WTC11 (cell line): ENCODE data around the gene MADCAM1. TPM values are rescaled to one million over a fixed set of nuclear protein-coding genes. Genes with fewer than 3 reads are reported as not detected.

Source experiments
- AFF4 ChIP-seq: sonication (generic); formaldehyde crosslinking; IDR thresholded peaks from 2 replicates; pipeline ENCODE4 v1.8.1; 2023; ENCODE audit warnings: mild to moderate bottlenecking, missing genetic modification reagents, borderline replicate concordance
- ATF1 ChIP-seq: sonication (generic); formaldehyde crosslinking; IDR thresholded peaks from 2 replicates; pipeline ENCODE4 v1.8.1; 2023; ENCODE audit warnings: mild to moderate bottlenecking, moderate library complexity, missing genetic modification reagents
- ATF2 ChIP-seq: sonication (generic); formaldehyde crosslinking; IDR thresholded peaks from 2 replicates; pipeline ENCODE4 v1.8.1; 2022; ENCODE audit warnings: low read depth, missing genetic modification reagents, borderline replicate concordance
- CBFB ChIP-seq: sonication (generic); formaldehyde crosslinking; IDR thresholded peaks from 2 replicates; pipeline ENCODE4 v1.8.1; 2022; ENCODE audit warnings: mild to moderate bottlenecking, low read depth, missing genetic modification reagents
- CDX4 ChIP-seq: fragments of 250-450 bp; sonication (Bioruptor Pico); IDR thresholded peaks from 2 replicates; pipeline ENCODE4 v1.9.0; 2021; ENCODE audit warnings: moderate library complexity, mild to moderate bottlenecking, inconsistent platforms, borderline replicate concordance
- CREB1 ChIP-seq: sonication (generic); formaldehyde crosslinking; IDR thresholded peaks from 2 replicates; pipeline ENCODE4 v1.8.0; 2023; ENCODE audit warnings: mild to moderate bottlenecking, missing genetic modification reagents
- ELF4 ChIP-seq: sonication (generic); formaldehyde crosslinking; IDR thresholded peaks from 2 replicates; pipeline ENCODE4 v1.8.1; 2022; ENCODE audit warnings: low read depth, mild to moderate bottlenecking, moderate library complexity, missing genetic modification reagents
- EMX1 ChIP-seq: fragments of 250-450 bp; sonication (Bioruptor Pico); IDR thresholded peaks from 2 replicates; pipeline ENCODE4 v1.8.0; 2021; ENCODE audit warnings: mild to moderate bottlenecking
- FOXK1 ChIP-seq: sonication (generic); formaldehyde crosslinking; IDR thresholded peaks from 2 replicates; pipeline ENCODE4 v1.8.0; 2022; ENCODE audit warnings: mild to moderate bottlenecking, moderate library complexity, missing genetic modification reagents
- GTF2I ChIP-seq: fragments of 250-450 bp; sonication (Bioruptor Pico); conservative IDR thresholded peaks from 2 replicates; pipeline ENCODE4 v1.4.0; 2021; ENCODE audit warnings: mild to moderate bottlenecking
- HMGA2 ChIP-seq: fragments of 250-450 bp; sonication (Bioruptor Pico); IDR thresholded peaks from 2 replicates; pipeline ENCODE4 v1.4.0; 2021; ENCODE audit warnings: mild to moderate bottlenecking, moderate library complexity
- IRF1 ChIP-seq: sonication (generic); formaldehyde crosslinking; IDR thresholded peaks from 2 replicates; pipeline ENCODE4 v1.8.0; 2023; ENCODE audit warnings: missing genetic modification reagents
- MYBL2 ChIP-seq: sonication (generic); formaldehyde crosslinking; IDR thresholded peaks from 2 replicates; pipeline ENCODE4 v1.8.1; 2023; ENCODE audit warnings: mild to moderate bottlenecking, moderate library complexity, missing genetic modification reagents
- NFATC4 ChIP-seq: fragments of 250-450 bp; sonication (Bioruptor Pico); IDR thresholded peaks from 2 replicates; pipeline ENCODE4 v1.9.0; 2021; ENCODE audit warnings: mild to moderate bottlenecking
- NFE2L1 ChIP-seq: sonication (generic); formaldehyde crosslinking; IDR thresholded peaks from 2 replicates; pipeline ENCODE4 v1.8.1; 2023; ENCODE audit warnings: missing genetic modification reagents
- NFYB ChIP-seq: sonication (generic); formaldehyde crosslinking; conservative IDR thresholded peaks from 2 replicates; pipeline ENCODE4 v1.8.0; 2022; ENCODE audit warnings: low read depth, missing genetic modification reagents
- OVOL2 ChIP-seq: fragments of 250-450 bp; sonication (Bioruptor Pico); IDR thresholded peaks from 2 replicates; pipeline ENCODE4 v1.9.0; 2021; ENCODE audit warnings: mild to moderate bottlenecking, borderline replicate concordance
- PRDM15 ChIP-seq: sonication (generic); formaldehyde crosslinking; IDR thresholded peaks from 2 replicates; pipeline ENCODE4 v1.8.0; 2022; ENCODE audit warnings: missing genetic modification reagents
- PRRX2 ChIP-seq: fragments of 250-450 bp; sonication (Bioruptor Pico); IDR thresholded peaks from 2 replicates; pipeline ENCODE4 v1.8.0; 2021; ENCODE audit warnings: mild to moderate bottlenecking
- RELA ChIP-seq: sonication (generic); formaldehyde crosslinking; IDR thresholded peaks from 2 replicates; pipeline ENCODE4 v1.8.1; 2022; ENCODE audit warnings: missing genetic modification reagents, mild to moderate bottlenecking, borderline replicate concordance
- RORB ChIP-seq: fragments of 250-450 bp; sonication (Bioruptor Pico); IDR thresholded peaks from 2 replicates; pipeline ENCODE4 v1.9.0; 2021; ENCODE audit warnings: mild to moderate bottlenecking
- SMAD3 ChIP-seq: sonication (generic); formaldehyde crosslinking; IDR thresholded peaks from 2 replicates; pipeline ENCODE4 v1.8.0; 2022; ENCODE audit warnings: missing genetic modification reagents, mild to moderate bottlenecking, borderline replicate concordance
- SOX15 ChIP-seq: fragments of 250-450 bp; sonication (Bioruptor Pico); IDR thresholded peaks from 2 replicates; pipeline ENCODE4 v1.9.0; 2021; ENCODE audit warnings: mild to moderate bottlenecking
- SP1 ChIP-seq: sonication (generic); formaldehyde crosslinking; conservative IDR thresholded peaks from 2 replicates; pipeline ENCODE4 v1.8.1; 2022; ENCODE audit warnings: missing genetic modification reagents
- TEAD4 ChIP-seq: sonication (generic); formaldehyde crosslinking; IDR thresholded peaks from 2 replicates; pipeline ENCODE4 v1.8.0; 2022; ENCODE audit warnings: mild to moderate bottlenecking, missing genetic modification reagents
- ZBTB43 ChIP-seq: sonication (generic); formaldehyde crosslinking; IDR thresholded peaks from 2 replicates; pipeline ENCODE4 v1.8.1; 2023; ENCODE audit warnings: mild to moderate bottlenecking, missing genetic modification reagents
- ZNF263 ChIP-seq: sonication (generic); formaldehyde crosslinking; IDR thresholded peaks from 2 replicates; pipeline ENCODE4 v1.8.1; 2022; ENCODE audit warnings: low read depth, mild to moderate bottlenecking, moderate library complexity, missing genetic modification reagents
- ZNF317 ChIP-seq: sonication (generic); formaldehyde crosslinking; IDR thresholded peaks from 2 replicates; pipeline ENCODE4 v1.8.1; 2023; ENCODE audit warnings: low read depth, mild to moderate bottlenecking, moderate library complexity, missing genetic modification reagents, borderline replicate concordance
- ZNF671 ChIP-seq: fragments of 250-450 bp; sonication (Bioruptor Pico); IDR thresholded peaks from 2 replicates; pipeline ENCODE4 v1.8.0; 2021; ENCODE audit warnings: mild to moderate bottlenecking
- total RNA-seq: library from RNA; stranded (reverse); gene quantifications from 3 replicates; pipeline ENCODE4 v1.2.3, GENCODE V29; 2021

Gene MADCAM1
- total RNA-seq, 1 experiment from 2014 or later = 4.7 TPM

- TF ChIP-seq CDX4 (CRISPR knock-in tag) = no peak
- no peak for TF ChIP-seq RORB (CRISPR knock-in tag)
- no peak for TF ChIP-seq SOX15 (CRISPR knock-in tag)
- no peak for TF ChIP-seq NFATC4 (CRISPR knock-in tag)
- no peak for TF ChIP-seq HMGA2 (CRISPR knock-in tag)
- TF ChIP-seq CBFB (CRISPR knock-in tag) = no peak
- no peak for TF ChIP-seq ATF1 (CRISPR knock-in tag)
- TF ChIP-seq IRF1 (CRISPR knock-in tag) = no peak
- no peak for TF ChIP-seq ZNF317 (CRISPR knock-in tag)
- no peak for TF ChIP-seq NFE2L1 (CRISPR knock-in tag)
- TF ChIP-seq ZBTB43 (CRISPR knock-in tag) = no peak
- 0 out of 2 replicates have a peak, but pooled peaks have one; percentile 11 for TF ChIP-seq NFYB
- no peak for TF ChIP-seq OVOL2 (CRISPR knock-in tag)
- no peak for TF ChIP-seq TEAD4 (CRISPR knock-in tag)
- no peak for TF ChIP-seq PRRX2
- no peak for TF ChIP-seq PRDM15 (CRISPR knock-in tag)
- no peak for TF ChIP-seq CREB1 (CRISPR knock-in tag)
- peak; percentile 26; the same call in 1 of the 2 replicates for TF ChIP-seq FOXK1 (CRISPR knock-in tag)
- TF ChIP-seq ZNF263 (CRISPR knock-in tag) = no peak
- TF ChIP-seq AFF4 (CRISPR knock-in tag) = no peak
- TF ChIP-seq RELA = no peak
- peak; percentile 49; the same call in 1 of the 2 replicates for TF ChIP-seq SP1 (CRISPR knock-in tag)
- no peak for TF ChIP-seq MYBL2 (CRISPR knock-in tag)
- 0 out of 2 replicates have a peak, but pooled peaks have one; percentile 35 for TF ChIP-seq ELF4
- TF ChIP-seq EMX1 (CRISPR knock-in tag) = no peak
- TF ChIP-seq ZNF671 (CRISPR knock-in tag) = no peak
- TF ChIP-seq ATF2 (CRISPR knock-in tag) = no peak
- 0 out of 2 replicates have a peak, but pooled peaks have one; percentile 46 for TF ChIP-seq GTF2I
- TF ChIP-seq SMAD3 (CRISPR knock-in tag) = no peak
Measured at GRCh38 chr19:506404-507285, 10.4 kb downstream of the MADCAM1 start (continued).
